ENCODE measurements around the gene CGN.

The CGN gene

DNA sequence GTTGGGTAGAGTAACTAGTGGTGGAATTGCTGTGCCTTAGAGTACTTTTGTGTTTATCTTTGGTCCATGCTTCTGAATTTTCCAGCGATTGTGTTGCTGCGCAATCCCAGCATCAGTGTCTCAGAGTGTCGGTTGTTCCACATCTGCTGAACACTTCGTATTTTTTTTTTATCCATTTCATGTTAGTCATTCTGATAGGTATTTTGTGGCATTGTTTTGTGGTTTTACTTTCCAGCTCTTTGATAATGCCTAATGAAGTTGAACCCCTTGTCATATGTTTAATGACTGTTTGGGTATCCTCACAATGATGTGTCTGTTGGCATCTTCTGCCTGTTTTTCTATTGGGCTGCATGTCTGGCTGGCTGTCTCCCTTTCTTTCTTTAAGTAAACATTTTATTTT lies 42.5 kb downstream of the CGN start:
- DNase-seq (ENCODE audit: low read depth): peak; percentile 16

DNA sequence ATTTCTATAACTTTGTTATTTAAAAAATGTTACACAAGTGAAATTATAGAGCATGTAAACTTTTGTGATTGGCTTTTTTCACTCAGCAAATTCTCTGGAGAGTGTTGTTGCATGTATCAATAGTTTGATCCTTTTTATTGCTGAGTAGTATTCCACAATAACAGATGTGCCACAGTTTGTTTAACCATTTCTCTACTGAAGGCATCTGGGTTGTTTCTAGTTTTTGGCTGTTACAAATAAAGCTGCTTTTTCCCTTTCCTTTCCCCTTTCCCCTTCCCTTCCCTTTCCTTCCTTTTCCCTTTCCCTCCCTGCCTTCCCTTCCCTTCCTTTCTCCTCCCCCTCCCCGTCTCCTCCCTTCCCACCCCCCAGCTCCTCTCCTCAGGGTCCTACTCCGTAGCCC lies 44.9 kb downstream of the CGN start:
- DNase-seq (ENCODE audit: low read depth): no peak

DNA sequence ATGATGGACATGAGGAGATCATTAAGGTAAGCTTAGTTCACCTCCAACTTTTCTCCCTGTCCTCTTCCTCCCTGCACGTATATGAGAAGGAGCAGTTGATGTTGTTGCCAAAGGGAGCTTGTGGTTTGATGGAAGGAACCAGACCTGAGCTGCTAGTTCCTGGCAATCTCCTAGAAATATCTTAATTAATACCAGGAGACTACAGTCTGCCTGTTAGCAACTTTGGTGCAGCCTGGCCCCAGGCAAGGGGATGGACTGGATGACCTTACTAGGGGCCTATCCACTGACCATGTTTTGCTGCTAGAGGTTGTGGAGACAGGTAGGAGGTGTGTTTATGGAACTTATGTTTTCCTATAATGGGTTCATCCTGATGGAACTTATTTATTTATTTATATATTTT lies 51.5 kb downstream of the CGN start:
- peak; percentile 13 for DNase-seq (ENCODE audit: low read depth)

DNA sequence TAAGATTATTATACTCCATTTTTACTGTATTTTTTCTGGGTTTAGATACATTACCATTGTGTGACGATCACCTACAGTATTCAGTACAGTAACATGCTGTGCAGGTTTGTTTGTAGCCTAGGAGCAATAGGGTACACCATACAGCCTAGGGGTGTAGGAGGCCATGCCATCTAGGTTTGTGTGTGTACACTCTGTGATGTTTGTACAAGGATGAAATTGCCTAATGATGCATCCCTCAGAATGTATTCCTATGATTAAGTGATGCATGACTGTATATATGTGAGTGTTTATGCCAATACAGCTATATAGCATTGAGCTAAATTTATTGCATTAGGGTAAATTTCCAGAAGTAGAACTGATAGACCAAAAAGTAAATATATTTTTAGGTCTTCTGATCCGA lies 52.2 kb downstream of the CGN start:
- DNase-seq (ENCODE audit: low read depth): no peak

DNA sequence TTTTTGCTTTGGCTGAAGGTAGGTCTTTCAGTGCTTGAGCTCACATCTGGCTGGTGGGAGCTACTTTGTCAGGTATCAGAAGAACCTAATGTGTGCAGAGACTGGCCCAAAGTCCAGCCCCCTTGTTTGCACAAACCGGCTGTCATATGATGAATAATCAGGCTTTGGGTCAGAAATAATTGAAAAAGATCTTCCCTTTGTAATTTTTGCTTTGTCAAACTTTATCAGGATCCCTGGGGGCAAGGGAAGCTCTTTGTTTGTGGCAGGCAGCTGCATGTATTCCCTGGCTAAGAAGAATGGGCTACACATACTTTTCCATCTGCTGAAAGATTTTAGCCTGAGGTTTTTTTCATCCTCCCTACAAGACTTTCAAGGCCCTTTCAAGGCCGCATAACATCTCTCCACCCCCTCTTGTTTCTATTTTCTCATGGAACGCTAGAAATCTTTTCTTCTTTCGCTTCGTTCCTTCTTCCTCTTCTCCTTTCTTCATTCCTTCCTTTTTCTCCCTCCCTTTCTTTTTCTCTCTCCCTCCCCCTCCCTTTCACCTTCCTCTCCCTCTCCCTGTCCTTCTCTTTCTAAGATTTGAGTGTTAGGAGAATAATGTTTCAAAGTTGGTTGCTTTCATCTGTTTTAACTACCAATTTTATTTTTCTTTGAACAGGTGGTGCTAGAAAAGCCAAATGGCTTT lies 54.5 kb downstream of the CGN start:
- DNase-seq (ENCODE audit: low read depth): no peak

DNA sequence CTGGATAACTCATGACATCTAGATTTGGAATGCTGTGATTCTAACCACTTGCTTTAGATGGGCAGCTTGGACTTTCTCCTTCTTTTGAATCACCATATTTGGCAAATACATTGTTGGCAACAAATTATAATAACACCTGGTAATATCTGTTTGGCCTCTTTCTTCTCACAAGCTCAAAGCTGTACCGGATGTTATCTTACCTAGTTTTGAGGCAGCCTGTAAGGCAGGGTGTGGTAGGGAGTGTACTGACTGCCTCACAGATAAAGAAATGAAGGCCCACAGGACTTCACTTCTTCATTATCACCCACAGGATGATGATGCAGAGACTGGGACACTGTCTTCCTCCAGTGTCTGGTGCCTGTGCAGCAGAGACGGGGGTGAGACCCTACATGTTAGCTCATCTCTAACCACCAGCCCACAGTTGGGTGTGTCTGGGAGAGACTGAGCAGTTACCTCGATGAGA lies 57.5 kb downstream of the CGN start:
- DNase-seq (ENCODE audit: low read depth): no peak

DNA sequence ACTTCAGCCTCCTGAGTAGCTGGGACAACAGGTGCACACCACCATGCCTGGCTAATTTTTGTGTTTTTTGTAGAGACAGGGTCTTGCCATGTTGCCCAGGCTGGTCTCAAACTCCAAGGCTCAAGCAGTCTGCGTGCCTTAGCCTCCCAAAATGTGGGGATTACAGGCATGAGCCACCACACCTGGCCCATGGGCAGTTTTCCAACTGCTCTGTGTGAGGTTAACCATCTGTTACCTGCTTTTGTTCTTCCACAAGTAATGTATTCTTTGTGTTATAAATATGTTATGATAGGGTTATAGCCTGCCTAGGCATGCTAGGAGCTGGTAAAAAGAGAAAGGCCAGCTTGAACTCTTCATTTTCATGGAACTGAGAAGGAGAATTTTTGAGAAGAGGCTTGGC lies 59.6 kb downstream of the CGN start:
- no peak for DNase-seq (ENCODE audit: low read depth)

DNA sequence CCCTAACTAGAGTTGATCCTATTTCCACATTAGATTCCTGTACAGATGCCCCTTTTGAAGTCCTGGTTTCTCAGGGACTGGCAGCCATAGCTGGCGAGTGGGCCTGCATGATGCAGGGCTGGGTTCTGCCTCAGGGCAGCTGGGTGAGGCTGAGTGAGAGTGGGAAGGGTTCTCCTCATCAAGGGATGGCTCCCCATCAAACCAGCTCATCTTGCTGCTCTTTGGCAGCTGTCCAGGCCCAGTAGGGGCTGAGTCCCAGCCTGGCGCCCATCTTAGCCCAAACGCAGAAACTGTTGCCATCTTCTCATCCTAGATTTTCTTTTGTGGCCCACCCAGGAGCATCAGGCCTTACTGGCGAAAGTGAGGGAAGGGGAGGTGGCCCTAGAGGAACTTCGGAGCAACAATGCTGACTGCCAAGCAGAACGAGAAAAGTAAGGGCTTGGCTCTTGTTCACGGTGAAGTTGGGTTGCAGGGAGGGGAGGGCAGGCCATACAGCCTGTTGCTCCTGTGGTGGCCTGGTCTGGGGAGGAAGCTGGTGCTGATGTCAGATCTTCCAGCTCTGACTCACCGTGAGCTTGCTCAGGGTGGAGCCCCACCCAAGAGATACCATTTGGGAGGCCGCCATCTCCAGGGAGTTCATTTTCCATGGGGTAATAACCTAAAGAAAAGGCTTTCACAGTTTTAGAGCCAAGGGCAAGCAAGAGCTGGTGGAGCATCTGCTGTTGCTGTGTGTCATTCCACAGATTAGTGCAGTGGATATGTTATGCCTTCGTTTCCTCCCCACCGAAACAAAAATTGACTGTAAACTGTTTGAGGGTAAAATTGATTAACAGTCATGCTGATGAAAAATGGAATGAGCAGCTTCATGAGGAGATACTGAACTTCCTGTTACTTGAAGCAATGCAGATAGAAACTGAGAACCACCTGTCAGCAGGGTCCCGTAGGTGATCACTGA lies 63.7 kb downstream of the CGN start:
- peak; percentile 63 for DNase-seq (ENCODE audit: low read depth)

DNA sequence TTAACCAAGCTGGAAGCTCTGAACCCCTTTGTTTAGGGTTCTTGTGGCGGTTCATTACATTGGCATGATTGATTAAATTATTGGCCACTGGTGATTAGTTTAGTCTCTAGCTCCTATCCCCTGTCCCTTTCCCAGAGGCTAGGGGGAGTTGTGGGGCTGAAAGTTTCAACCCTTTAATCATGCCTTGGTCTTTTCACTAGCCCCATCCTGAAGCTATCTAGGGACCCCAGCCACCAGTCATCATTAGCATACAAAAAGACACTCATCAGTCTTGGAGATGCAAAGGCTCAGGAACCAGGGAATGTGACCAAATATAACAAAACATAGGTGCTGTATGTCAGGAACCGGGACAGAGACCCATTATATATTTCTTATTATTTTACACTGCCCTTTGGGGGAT lies 66.0 kb downstream of the CGN start:
- no peak for DNase-seq (ENCODE audit: low read depth)

DNA sequence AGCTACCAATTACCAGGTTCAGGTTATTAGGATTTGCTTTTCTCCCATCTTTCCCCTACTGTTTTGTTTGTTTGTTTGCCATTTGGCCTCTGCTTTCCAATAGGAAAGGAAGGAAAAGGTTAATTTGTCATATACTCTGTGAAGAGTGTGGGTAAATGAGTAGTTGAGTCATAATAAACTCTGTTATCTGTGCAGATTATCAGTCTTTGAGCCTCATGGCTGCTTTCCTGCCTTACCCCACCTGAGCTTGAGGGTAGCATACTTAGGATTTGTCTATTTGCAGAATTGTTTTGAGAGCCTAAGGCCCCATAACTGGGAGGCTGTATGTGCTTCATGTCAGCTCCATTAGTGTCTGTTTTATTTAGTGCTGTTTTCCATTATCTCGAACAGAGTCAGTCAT lies 67.8 kb downstream of the CGN start:
- no peak for DNase-seq (ENCODE audit: low read depth)

DNA sequence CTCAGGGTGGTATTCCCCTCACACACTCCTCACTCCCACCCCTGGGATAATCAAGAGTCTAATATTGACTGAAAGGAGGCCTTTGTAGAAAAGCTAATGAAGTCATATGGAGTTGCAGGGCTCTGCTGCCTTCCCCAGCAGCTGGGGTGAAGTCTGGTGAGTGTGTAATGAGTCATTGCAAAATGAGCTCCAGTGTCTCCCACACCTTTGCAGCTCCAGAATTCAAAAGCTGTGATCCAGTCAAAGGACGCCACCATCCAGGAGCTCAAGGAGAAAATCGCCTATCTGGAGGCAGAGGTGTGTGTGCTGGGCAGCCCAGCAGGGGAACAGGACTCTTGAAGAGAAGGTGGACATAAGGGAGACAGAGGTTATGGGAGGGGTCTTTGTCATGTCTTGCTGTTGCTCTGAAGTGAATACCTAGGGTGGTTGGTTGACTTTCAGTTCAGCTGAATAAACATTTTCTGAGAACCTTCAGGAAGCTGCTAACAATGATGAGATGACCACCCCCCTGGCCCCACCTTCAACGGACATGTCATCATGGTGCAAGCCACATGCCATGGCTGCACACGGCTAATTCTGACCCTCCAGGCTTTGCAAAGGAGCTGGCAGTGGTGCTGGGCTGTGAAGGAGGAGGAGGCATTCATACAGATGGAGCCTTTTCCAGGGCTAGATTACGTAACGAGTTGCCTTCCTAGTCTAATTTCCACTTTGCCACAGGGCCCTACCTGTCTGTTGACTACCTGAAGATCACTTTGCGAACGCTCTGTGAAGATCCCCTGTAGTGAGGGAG lies 68.4 kb downstream of the CGN start:
- DNase-seq (ENCODE audit: low read depth): no peak

DNA sequence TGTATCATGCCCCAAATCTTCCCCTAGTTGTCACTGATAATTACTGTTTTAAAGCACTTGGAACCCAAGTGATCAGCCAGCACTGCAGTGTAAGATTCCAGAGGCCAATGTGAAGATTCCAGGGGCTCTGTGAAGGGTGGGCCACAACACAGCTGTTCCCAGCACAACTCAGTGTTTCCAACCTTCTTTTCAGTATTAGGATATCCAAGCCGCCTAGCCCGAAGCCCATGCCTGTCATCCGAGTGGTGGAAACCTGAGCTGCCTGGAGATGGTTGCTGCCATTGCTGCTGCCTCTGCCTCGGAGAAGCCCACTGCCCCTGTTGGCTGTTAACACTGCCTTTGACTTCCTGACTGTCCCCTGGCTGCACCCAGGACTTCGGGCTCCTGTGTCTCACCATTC lies 70.3 kb downstream of the CGN start:
- no peak for DNase-seq (ENCODE audit: low read depth)

DNA sequence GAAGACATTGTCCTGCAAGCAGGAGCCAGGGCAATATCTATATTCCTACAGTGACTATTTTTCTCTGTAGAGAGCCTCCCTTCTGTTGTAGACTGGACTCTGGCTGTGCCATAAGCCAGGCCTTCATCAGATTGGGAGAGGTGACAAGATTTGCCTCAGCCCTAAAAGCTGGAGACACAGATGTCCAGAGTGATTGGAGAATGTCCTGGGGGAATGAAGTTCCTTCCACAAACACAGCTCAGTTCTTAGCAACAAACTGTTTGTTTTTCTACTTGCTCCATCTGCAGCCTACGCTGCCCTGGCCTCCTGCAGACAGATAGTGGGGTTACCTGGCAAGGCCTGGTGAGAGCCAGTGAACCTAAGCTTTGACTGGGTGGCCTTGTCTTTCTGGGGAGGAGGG lies 70.7 kb downstream of the CGN start:
- DNase-seq (ENCODE audit: low read depth): no peak

DNA sequence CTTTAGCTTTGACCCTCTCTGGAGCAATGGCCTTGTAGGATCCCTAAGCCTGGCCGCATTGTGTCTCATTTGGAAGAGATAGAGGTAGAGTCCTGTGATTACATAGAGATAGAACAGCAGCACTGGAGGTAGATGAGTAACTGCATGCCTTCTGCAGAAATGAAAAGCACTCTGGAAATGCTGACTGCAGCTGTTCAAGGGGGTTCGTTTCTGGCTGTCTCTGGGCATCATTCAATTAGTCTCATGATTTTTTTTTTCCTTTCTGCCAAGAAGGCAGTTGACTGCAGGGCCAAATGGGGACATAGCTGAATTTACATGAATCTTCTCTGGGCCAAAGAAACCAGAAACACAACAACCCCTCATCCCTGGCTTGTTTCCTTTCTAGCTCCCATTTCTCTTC lies 72.6 kb downstream of the CGN start:
- no peak for DNase-seq (ENCODE audit: low read depth)

DNA sequence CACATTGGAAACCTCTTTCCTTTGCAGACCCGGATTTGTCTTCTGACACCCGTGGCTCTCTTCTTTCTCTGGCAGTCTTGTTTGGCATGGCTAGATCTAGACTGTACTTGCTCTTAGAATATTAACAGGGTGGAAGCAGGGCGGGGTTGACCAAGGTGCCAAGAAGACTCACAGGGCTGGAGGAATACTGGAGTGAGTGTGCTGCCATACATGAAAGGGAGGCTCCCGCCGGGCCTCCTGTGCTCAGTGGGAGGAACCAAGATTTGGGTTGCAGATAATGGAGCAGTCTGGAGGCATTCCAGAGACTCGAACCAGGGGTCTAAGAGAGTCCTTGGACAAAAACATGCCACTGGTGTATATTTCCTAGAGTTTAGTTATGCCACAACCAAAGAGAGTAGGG lies 73.1 kb downstream of the CGN start:
- no peak for DNase-seq (ENCODE audit: low read depth)

DNA sequence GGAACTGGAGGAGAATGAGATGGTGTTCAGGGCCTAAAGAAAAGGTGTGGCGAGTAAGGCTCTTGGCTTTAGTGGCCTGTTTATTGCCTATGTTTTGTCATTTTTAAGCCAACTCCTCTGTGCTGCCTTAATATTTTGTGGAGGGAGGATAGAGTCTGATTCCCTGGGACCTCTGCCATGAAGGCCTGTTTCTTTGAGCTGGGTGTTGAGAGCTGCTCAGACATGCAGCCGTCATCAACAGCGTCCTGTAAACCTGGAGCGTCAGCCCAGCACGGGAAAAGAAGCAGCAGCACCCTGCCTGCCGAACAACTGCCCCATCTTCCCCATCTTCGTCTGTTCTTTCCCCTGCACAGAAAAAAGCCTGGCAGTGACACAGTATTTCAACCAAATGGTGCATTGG lies 73.6 kb downstream of the CGN start:
- no peak for DNase-seq (ENCODE audit: low read depth)

DNA sequence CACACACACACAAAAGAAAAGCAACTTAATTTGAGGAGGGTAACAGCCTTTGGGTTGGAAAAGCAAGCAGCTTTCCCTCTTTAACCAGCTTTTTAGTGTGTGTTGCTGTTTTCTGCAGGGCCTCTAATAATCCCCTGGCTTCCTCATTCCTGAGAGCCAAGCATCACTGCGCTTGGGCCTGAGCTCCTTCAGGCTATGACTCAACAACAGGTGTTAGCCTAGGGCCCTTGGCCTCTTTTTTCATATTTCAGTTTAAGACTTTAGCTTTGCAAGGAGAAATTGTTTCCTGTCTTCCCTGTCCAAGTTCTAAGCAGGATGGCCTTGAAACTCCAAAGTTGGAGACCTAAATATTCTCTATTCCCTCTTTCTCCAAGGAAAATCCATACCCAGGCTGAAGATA lies 74.4 kb downstream of the CGN start:
- no peak for DNase-seq (ENCODE audit: low read depth)

Measured in fibroblast of gingiva (primary cell).